AG04449 (cell line): ENCODE measurements around the gene C3.

Source experiments
- CTCF ChIA-PET: fragments of 350-600 bp; formaldehyde crosslinking; extraction: SDS; loops from one replicate; lab custom pipeline; 2021; ENCODE audit warnings: antibody characterized with exemption; lab: Yijun Ruan, JAX
- POLR2A ChIA-PET: fragments of 400-600, 350-600 bp; formaldehyde crosslinking; extraction: SDS; loops from one replicate; lab custom pipeline; 2020; ENCODE audit warnings: antibody characterized with exemption, inconsistent platforms; lab: Yijun Ruan, JAX
- DNase-seq: peaks from one replicate; pipeline ENCODE4 v3.0.0-alpha.2; 2010; ENCODE audit warnings: low read depth, low spot score
- H3K4me3 ChIP-seq: 2 replicates; pipeline ENCODE4 v1.5.1; 2011; ENCODE audit warnings: low read depth, mild to moderate bottlenecking, control low read depth, low read length
- TF ChIP-seq, protein P1 (sequence below): IDR thresholded peaks from one replicate; pipeline ENCODE4 v1.5.1; 2011; ENCODE audit warnings: mild to moderate bottlenecking, moderate library complexity, low read length, control low read depth, inconsistent platforms; ENCODE audit not compliant: insufficient read depth; ENCODE audit errors: missing control alignments

The C3 gene

DNA sequence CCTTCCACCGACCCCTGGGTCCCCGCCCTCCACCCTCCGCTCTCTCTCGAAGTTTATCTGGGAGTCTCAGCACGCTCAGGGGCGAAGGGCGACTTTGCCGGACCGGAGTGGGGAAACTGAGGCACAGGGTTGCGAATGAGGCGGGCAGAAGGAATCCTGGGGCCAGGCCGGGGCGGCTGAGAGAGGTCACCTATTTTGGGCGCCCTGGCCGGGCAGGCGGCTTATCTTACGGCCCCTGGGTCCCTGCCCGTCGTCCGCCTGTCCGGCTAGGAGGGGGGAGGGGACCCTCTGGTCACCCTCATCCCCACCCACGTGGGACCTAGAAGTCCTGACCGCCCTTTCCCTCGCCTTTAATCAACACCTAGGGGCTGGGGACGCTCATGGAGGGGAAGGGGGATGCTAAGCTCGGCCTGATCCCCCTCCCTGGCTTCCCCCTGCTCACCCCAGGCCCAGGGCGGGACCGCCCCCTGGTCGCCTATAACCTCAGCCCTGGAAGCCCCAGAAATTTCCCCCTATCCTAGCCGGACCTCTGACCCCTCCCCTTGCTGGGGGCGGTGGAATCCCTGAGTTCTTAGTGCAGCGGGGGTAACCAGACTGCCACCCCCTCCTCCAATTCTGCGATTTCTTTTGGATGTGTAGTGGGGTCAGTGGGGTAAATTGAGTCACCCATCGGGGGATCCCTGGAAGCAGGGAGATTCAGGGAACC is 19.6 kb upstream of the C3 start:
- no peak for DNase-seq
- TF ChIP-seq, protein P1, sequence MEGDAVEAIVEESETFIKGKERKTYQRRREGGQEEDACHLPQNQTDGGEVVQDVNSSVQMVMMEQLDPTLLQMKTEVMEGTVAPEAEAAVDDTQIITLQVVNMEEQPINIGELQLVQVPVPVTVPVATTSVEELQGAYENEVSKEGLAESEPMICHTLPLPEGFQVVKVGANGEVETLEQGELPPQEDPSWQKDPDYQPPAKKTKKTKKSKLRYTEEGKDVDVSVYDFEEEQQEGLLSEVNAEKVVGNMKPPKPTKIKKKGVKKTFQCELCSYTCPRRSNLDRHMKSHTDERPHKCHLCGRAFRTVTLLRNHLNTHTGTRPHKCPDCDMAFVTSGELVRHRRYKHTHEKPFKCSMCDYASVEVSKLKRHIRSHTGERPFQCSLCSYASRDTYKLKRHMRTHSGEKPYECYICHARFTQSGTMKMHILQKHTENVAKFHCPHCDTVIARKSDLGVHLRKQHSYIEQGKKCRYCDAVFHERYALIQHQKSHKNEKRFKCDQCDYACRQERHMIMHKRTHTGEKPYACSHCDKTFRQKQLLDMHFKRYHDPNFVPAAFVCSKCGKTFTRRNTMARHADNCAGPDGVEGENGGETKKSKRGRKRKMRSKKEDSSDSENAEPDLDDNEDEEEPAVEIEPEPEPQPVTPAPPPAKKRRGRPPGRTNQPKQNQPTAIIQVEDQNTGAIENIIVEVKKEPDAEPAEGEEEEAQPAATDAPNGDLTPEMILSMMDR, result no peak
- ChIA-PET CTCF (no interaction called here), POLR2A (no interaction called here)
- peak overlapping the region; percentile 89 for H3K4me3 ChIP-seq

DNA sequence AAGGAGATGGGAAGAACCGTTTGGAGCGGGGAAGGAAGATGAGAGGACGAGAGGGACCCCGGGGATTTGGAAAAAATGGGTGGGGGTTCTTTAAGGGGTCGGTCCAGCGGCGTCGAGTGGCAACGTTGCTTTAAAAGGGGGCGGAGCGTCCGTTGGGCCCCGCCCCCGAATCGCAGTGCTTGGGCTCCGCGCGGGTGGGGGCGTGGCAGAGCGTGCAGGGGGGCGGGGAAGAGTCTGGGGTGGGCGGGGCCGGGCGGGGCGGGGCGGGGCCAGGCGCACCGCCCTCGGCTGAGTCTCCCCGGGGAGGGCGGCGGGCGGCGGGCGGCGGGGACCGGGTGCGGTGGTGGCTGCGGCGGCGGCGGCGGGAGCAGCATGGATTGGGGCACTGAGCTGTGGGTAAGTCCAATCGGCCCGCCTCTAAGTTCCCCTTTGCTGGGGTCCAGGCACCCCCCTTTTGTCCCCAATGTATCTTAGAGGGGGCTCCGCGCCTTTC is 19.0 kb upstream of the C3 start, which contains the start of gene TRIP10:
TSS of gene TRIP10 (plus strand) at position 291 of the 493 bp plus-strand sequence. CDS start at position 373, 82 bp downstream.
- ChIA-PET CTCF (interaction anchor here (0.9 to 4.4 kb wide), 6 partner anchors 8 to 614 kb away, joined by 3 to 131 read pairs (median 4); no protein-coding TSS in a partner anchor), POLR2A (no interaction called here)
- peak within 1 kb of the TSS; percentile 89 for H3K4me3 ChIP-seq
- TF ChIP-seq, protein P1, result no peak
- DNase-seq, result no peak

DNA sequence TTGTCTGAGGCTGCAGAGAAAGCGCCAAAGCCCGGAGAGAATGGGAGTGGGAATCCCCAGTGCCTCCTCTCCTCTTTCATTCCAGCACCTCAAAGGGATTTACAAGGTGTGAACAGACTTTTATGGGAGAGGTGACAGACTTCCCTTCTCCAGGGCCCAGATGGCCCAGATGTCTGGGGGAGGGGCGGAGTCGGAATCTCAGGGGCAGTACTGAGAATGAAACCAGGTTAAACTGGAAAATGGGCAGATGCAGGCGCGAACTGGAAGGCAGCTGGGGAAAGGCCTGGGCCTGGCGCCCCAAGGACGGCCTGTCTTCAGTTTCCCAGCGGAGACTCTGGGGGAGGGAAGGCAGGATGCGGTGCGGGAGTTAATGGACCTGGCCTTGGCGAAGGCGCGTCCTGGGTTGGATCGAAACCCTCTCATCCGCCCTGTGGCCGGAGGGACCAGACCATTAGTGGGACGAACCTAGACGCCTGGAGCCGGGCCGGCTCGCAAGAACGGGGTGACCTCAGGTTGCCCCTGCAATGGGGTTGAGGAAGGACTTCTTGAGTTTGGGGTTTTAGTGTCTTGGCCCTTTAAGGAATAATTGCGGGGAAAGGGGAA is 18.4 kb upstream of the C3 start:
- TF ChIP-seq, protein P1, result no peak
- CTCF ChIA-PET, result interaction anchor here (0.9 to 4.4 kb wide), 10 partner anchors 9 to 613 kb away, joined by 3 to 131 read pairs (median 4); no protein-coding TSS in a partner anchor
- no peak for DNase-seq
- peak overlapping the region; percentile 38 for H3K4me3 ChIP-seq
- POLR2A ChIA-PET, result interaction anchor here (0.7 kb wide), 1 partner anchor 62 kb away, joined by 3 read pairs; no protein-coding TSS in a partner anchor

DNA sequence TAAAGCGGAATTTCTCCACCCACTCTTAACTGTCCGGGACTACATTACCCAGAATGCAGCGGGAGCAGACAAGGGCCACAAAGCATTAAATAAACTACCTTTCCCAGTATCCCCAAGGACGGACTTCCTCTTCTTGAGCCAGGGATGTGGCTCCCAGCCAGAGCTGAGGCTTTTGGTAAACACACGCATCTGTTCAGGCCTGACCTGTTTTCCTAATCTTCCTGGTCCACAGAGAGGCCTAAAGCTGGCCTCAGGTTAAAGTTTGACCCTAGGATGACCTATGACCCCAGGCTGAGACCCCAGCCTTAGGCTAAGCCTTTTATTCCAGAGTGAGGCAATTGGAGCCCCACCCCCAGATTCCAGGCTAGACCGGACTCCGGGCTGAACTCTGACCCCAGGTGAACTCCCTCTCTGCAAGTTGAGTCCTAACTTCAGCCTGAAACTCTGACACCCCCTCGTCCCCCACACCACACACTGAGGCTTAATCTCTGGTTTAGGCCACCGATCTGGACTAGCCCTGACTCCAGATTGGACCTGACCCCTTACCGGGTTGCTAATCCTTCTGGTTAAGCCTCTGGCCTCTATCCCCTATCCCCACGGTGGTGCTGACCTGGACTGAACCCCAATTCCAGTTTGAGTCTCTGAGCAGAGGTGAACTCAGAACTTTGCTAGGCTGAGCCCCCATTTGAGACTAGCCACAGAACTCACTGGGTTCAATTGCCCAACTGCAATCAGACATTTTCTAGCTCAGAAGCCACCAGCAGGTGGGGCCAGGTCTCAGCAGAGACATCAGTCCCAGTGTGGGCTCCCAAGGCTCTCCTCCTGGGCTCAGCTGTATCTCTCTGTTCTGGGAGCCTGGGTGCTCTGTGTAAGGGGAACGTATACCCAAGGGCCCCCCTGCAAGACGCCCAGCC is 17.7 kb upstream of the C3 start:
- DNase-seq, result peak; percentile 12
- peak overlapping the region; percentile 26 for H3K4me3 ChIP-seq

DNA sequence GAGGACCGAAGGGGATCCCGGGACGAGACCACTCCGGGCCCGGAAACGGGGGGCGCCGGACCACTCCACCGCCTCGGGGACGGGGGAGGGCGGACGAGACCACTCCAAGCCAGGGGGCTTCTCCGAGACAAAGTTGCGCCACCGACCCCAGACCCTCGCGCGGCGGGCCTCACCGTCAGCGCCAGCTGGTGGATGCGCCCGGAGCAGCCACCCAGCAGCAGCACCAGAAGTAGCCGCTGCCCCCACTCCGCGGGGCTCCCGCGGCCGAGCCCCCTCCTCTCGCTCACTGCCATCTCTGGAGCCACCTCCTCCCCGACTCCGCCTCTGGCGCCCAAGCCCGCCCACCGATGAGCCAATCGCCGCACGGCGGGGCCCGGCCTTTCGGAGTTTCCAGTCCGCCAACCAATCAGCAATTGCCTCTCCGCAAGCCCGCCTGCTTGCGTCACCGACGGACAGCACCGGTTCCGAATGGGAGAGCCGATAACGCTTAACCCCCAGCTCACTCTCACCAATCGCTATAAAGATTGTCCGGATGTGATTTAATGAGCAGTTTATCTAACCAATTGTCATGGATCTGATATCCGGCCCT is 16.9 kb upstream of the C3 start, which contains the start of gene GPR108:
TSS of gene GPR108 (minus strand) at position 297 of the 589 bp plus-strand sequence. CDS start at position 293, 4 bp downstream.
- DNase-seq, result peak; percentile 100
- H3K4me3 ChIP-seq, result peak within 1 kb of the TSS; percentile 76
- CTCF ChIA-PET, result interaction anchor here (1.2 to 4.4 kb wide), 10 partner anchors 9 to 261 kb away, joined by 3 to 131 read pairs (median 6); no protein-coding TSS in a partner anchor
- POLR2A ChIA-PET, result interaction anchor here (1.0 to 1.4 kb wide), 3 partner anchors 126 to 313 kb away, joined by 4 to 6 read pairs (median 4); partner anchors contain the start of gene KHSRP
- TF ChIP-seq, protein P1, result no peak

More for the DNA sequence above, 17.7 kb upstream of the C3 start:
- POLR2A ChIA-PET, result interaction anchor here (0.7 to 1.4 kb wide), 4 partner anchors 63 to 313 kb away, joined by 3 to 6 read pairs (median 4); partner anchors contain the start of gene KHSRP
- TF ChIP-seq, protein P1, result peak; percentile 65
- CTCF ChIA-PET, result interaction anchor here (0.9 to 4.4 kb wide), 12 partner anchors 9 to 612 kb away, joined by 3 to 131 read pairs (median 4); no protein-coding TSS in a partner anchor
